GM21390 (cell line): ENCODE measurements around the gene HCFC1R1.

ENCODE experiments used
- ATAC-seq: cut with Tn5 transposase; IDR thresholded peaks from one replicate; pipeline ENCODE4 v1.9.1; 2021; ENCODE audit not compliant: unreplicated experiment

The HCFC1R1 gene

GRCh38 chr16:3004319-3004718 is 19.4 kb downstream of the HCFC1R1 start:
- ATAC-seq: no peak

GRCh38 chr16:3003582-3004270 is 20.0 kb downstream of the HCFC1R1 start:
- ATAC-seq: peak; percentile 87

- no peak for ATAC-seq
These were observed 22.4 kb downstream of the HCFC1R1 start for GRCh38 chr16:3001316-3001715.

GRCh38 chr16:3000540-3000939 is 23.2 kb downstream of the HCFC1R1 start:
- ATAC-seq: no peak

- ATAC-seq: no peak
These were observed 23.8 kb downstream of the HCFC1R1 start for GRCh38 chr16:2999929-3000328.

GRCh38 chr16:2996298-2996697 is 27.4 kb downstream of the HCFC1R1 start:
- no peak for ATAC-seq

- ATAC-seq: no peak
These were observed 31.2 kb downstream of the HCFC1R1 start for GRCh38 chr16:2992383-2993081.

- no peak for ATAC-seq
These were observed 32.0 kb downstream of the HCFC1R1 start for GRCh38 chr16:2991566-2992261.

- no peak for ATAC-seq
These were observed 32.9 kb downstream of the HCFC1R1 start for GRCh38 chr16:2990891-2991290.

- no peak for ATAC-seq
These were observed 35.1 kb downstream of the HCFC1R1 start for GRCh38 chr16:2988590-2989099.

- no peak for ATAC-seq
These were observed 35.9 kb downstream of the HCFC1R1 start for GRCh38 chr16:2987833-2988232.

GRCh38 chr16:2987286-2987685 is 36.5 kb downstream of the HCFC1R1 start:
- ATAC-seq: no peak

- ATAC-seq: no peak
These were observed 37.0 kb downstream of the HCFC1R1 start for GRCh38 chr16:2986623-2987188.

GRCh38 chr16:2985893-2986355 is 37.8 kb downstream of the HCFC1R1 start:
- no peak for ATAC-seq

- no peak for ATAC-seq
These were observed 38.3 kb downstream of the HCFC1R1 start for GRCh38 chr16:2985462-2985861.

GRCh38 chr16:2983706-2984136 is 40.0 kb downstream of the HCFC1R1 start:
- ATAC-seq: no peak

- no peak for ATAC-seq
These were observed 41.3 kb downstream of the HCFC1R1 start for GRCh38 chr16:2982402-2982801.

- ATAC-seq: no peak
These were observed 41.9 kb downstream of the HCFC1R1 start for GRCh38 chr16:2981899-2982250.

- no peak for ATAC-seq
These were observed 42.4 kb downstream of the HCFC1R1 start for GRCh38 chr16:2981177-2981898.

GRCh38 chr16:2980227-2981176 is 43.2 kb downstream of the HCFC1R1 start, which contains the start of gene PKMYT1:
TSS of gene PKMYT1 (minus strand) at chr16:2980446. CDS start at chr16:2979657, 789 bp downstream.
- ATAC-seq: peak; percentile 58
